ENCODE measurements around the gene PNKD.

DNA sequence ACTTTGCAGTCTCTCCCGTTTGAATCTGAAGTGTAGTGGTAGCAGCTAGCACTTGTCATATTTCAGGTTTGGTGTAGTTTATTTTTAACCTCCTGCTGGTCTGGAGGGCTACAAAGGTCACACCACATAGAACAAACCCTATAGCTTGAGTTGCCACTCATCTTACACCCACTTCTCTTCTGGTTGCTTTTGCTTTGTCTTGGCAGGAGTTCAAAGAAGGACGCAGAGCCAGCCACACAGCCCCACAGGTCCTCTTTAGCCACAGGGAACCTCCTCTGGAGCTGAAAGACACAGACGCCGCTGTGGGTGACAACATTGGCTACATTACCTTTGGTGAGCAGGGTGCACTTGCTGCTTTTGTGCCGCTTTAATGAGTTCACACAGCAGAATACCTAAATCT, 25.1 kb upstream of the PNKD start:
- TF ChIP-seq, protein P1, sequence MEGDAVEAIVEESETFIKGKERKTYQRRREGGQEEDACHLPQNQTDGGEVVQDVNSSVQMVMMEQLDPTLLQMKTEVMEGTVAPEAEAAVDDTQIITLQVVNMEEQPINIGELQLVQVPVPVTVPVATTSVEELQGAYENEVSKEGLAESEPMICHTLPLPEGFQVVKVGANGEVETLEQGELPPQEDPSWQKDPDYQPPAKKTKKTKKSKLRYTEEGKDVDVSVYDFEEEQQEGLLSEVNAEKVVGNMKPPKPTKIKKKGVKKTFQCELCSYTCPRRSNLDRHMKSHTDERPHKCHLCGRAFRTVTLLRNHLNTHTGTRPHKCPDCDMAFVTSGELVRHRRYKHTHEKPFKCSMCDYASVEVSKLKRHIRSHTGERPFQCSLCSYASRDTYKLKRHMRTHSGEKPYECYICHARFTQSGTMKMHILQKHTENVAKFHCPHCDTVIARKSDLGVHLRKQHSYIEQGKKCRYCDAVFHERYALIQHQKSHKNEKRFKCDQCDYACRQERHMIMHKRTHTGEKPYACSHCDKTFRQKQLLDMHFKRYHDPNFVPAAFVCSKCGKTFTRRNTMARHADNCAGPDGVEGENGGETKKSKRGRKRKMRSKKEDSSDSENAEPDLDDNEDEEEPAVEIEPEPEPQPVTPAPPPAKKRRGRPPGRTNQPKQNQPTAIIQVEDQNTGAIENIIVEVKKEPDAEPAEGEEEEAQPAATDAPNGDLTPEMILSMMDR (IDR thresholded peaks at IDR 0.05): no peak
- TF ChIP-seq ZFX (IDR thresholded peaks at IDR 0.05; ENCODE audit: borderline replicate concordance): no peak

Data from 22Rv1 (cell line).